Measurements from ENCODE around the gene SUCO. TPM values are rescaled to one million over a fixed set of nuclear protein-coding genes. Genes with fewer than 3 reads are reported as not detected.
"Not testable (repeated sequence)": the region's sequence is repeated elsewhere in the genome, so short reads cannot be mapped to it uniquely, and the experiment has no call there.

Gene SUCO
- total and polyA plus RNA-seq, 2 experiments from 2014 or later: 18.0 to 49.8 TPM

GRCh38 chr1:172492421-172492820 lies 40.5 kb upstream of the SUCO start (continued):
- no peak for TF ChIP-seq STAT1 (IDR thresholded peaks at IDR 0.05; ENCODE audit: unreplicated experiment)
- TF ChIP-seq ZNF331 (CRISPR knock-in tag; IDR thresholded peaks at IDR 0.05; ENCODE audit: low read depth): no peak
- TF ChIP-seq EZH2 (IDR thresholded peaks at IDR 0.05; ENCODE audit: low read depth, unreplicated experiment): no peak
- TF ChIP-seq CREB1 (CRISPR knock-in tag; IDR thresholded peaks at IDR 0.05; ENCODE audit: low read depth): no peak
- no peak for TF ChIP-seq ETS1 (IDR thresholded peaks at IDR 0.05)
- TF ChIP-seq JUNB (IDR thresholded peaks at IDR 0.05; ENCODE audit: unreplicated experiment): no peak
- TF ChIP-seq POLR2AphosphoS5 (IDR thresholded peaks at IDR 0.05; ENCODE audit: low read depth): no peak
- TF ChIP-seq NANOG (IDR thresholded peaks at IDR 0.05; ENCODE audit: borderline replicate concordance): no peak
- TF ChIP-seq ZNF114 (CRISPR knock-in tag; IDR thresholded peaks at IDR 0.05): no peak

- Mint-ChIP-seq H3K27ac (no peak overlapping the region), H3K4me1 (peaks cover 9% of the 10 kb centered on the region; the same call in 2 of the 3 replicates), H3K4me3 (no peak overlapping the region), H3K36me3 (ENCODE audit: low read depth) (no peaks in the 10 kb centered on the region), H3K9me3 (no peaks in the 10 kb centered on the region), H3K27me3 (ENCODE audit: insufficient read depth, low read depth, poor library complexity) (no peaks in the 10 kb centered on the region)
- Histone ChIP-seq H4K20me1 (replicated peaks; ENCODE audit: insufficient read depth) (no peaks in the 10 kb centered on the region), H3K4me3 (no peak overlapping the region), H3K4me1 (ENCODE audit: insufficient read depth) (peaks cover 6% of the 10 kb centered on the region; the same call in 1 of the 2 replicates), H3K27ac (ENCODE audit: low read depth) (no peak overlapping the region), H3K36me3 (ENCODE audit: insufficient read depth) (no peaks in the 10 kb centered on the region), H3K27me3 (ENCODE audit: insufficient read depth) (no peaks in the 10 kb centered on the region), H3K9me2 (ENCODE audit: insufficient read depth) (no peaks in the 10 kb centered on the region), H3K79me2 (replicated peaks; ENCODE audit: insufficient read depth) (no peaks in the 10 kb centered on the region), H3F3A (replicated peaks; ENCODE audit: low read depth) (no peaks in the 10 kb centered on the region), H2AFZ (no peak overlapping the region), H3K4me2 (no peak overlapping the region)
- TF ChIP-seq STAT1 (IDR thresholded peaks at IDR 0.05; ENCODE audit: unreplicated experiment): no peak
- TF ChIP-seq ETS1 (IDR thresholded peaks at IDR 0.05): no peak
- TF ChIP-seq NANOG (IDR thresholded peaks at IDR 0.05; ENCODE audit: borderline replicate concordance): no peak
- TF ChIP-seq REST (IDR thresholded peaks at IDR 0.05; ENCODE audit: unreplicated experiment): no peak
- no peak for TF ChIP-seq EZH2 (IDR thresholded peaks at IDR 0.05; ENCODE audit: low read depth, unreplicated experiment)
- TF ChIP-seq ZNF114 (CRISPR knock-in tag; IDR thresholded peaks at IDR 0.05): no peak
- TF ChIP-seq EZH2phosphoT487 (IDR thresholded peaks at IDR 0.05; ENCODE audit: unreplicated experiment): no peak
- TF ChIP-seq POLR2AphosphoS5 (IDR thresholded peaks at IDR 0.05; ENCODE audit: low read depth): no peak
- TF ChIP-seq ZNF331 (CRISPR knock-in tag; IDR thresholded peaks at IDR 0.05; ENCODE audit: low read depth): no peak
- no peak for TF ChIP-seq CREB1 (CRISPR knock-in tag; IDR thresholded peaks at IDR 0.05; ENCODE audit: low read depth)
- DNase-seq (ENCODE audit: low spot score): no peak
- no peak for ATAC-seq
Measured at GRCh38 chr1:172494166-172494565, 38.8 kb upstream of the SUCO start.

GRCh38 chr1:172496127-172496526 lies 36.8 kb upstream of the SUCO start:
- not testable (repeated sequence) for H3K27me3 Mint-ChIP-seq (ENCODE audit: insufficient read depth, low read depth, poor library complexity); H4K20me1 ChIP-seq (replicated peaks; ENCODE audit: insufficient read depth); H3K79me2 ChIP-seq (replicated peaks; ENCODE audit: insufficient read depth); H3K27ac ChIP-seq (ENCODE audit: low read depth); H3K27ac Mint-ChIP-seq; H3K4me1 ChIP-seq (ENCODE audit: insufficient read depth); H3K4me3 Mint-ChIP-seq; H3K9me3 Mint-ChIP-seq; H3K4me2 ChIP-seq; H3K27me3 ChIP-seq (ENCODE audit: insufficient read depth); H3K4me3 ChIP-seq; H3K9me2 ChIP-seq (ENCODE audit: insufficient read depth); H2AFZ ChIP-seq; H3K36me3 Mint-ChIP-seq (ENCODE audit: low read depth); H3K4me1 Mint-ChIP-seq; H3F3A ChIP-seq (replicated peaks; ENCODE audit: low read depth); H3K36me3 ChIP-seq (ENCODE audit: insufficient read depth); DNase-seq (ENCODE audit: low spot score); ATAC-seq
